ENCODE results near the gene CCL4L2. TPM values are rescaled to one million over a fixed set of nuclear protein-coding genes. Genes with fewer than 3 reads are reported as not detected.

CCL4L2 gene
- total and polyA plus RNA-seq, 3 experiments from 2014 or later = 4.9 to 562 (median 519) TPM

Other genes with a start within 250 kb of the CCL4L2 start
- gene CCL16, start 229.6 kb upstream of the CCL4L2 start, total RNA-seq = not detected
- gene CCL16, start 229.6 kb upstream of the CCL4L2 start, polyA plus RNA-seq = not detected
- not detected for gene CCL14, start 224.3 kb upstream of the CCL4L2 start, total RNA-seq
- not detected for gene CCL14, start 224.3 kb upstream of the CCL4L2 start, polyA plus RNA-seq
- not detected for gene CCL15, start 209.5 kb upstream of the CCL4L2 start, total RNA-seq
- not detected for gene CCL15, start 209.5 kb upstream of the CCL4L2 start, polyA plus RNA-seq
- under 1 TPM in 1 of 2 experiments, not detected in 1; 0.37 TPM for gene CCL23, start 193.1 kb upstream of the CCL4L2 start, total RNA-seq
- gene CCL23, start 193.1 kb upstream of the CCL4L2 start, polyA plus RNA-seq = not detected
- gene CCL18, start 146.8 kb upstream of the CCL4L2 start, total RNA-seq = not detected
- gene CCL18, start 146.8 kb upstream of the CCL4L2 start, polyA plus RNA-seq = not detected
- 1,000 to 10,000 TPM; 1,154 to 1,264 TPM for gene CCL3, start 120.9 kb upstream of the CCL4L2 start, total RNA-seq
- 2.3 TPM for gene CCL3, start 120.9 kb upstream of the CCL4L2 start, polyA plus RNA-seq
- 1,000 to 10,000 TPM; 1,703 to 1,794 TPM for gene CCL4, start 107.2 kb upstream of the CCL4L2 start, total RNA-seq
- gene CCL4, start 107.2 kb upstream of the CCL4L2 start, polyA plus RNA-seq = 161 TPM
- gene TBC1D3B, start 34.4 kb upstream of the CCL4L2 start, total RNA-seq = 1 to 10 TPM; 3.3 to 4.4 TPM
- 0.49 TPM for gene TBC1D3B, start 34.4 kb upstream of the CCL4L2 start, polyA plus RNA-seq
- gene CCL3L1, start 14.3 kb upstream of the CCL4L2 start, total RNA-seq = 100 to 1,000 TPM; 138 to 164 TPM
- 2.9 TPM for gene CCL3L1, start 14.3 kb upstream of the CCL4L2 start, polyA plus RNA-seq
- gene TBC1D3I, start 53.5 kb downstream of the CCL4L2 start, total RNA-seq = under 1 TPM; 0.20 to 0.51 TPM
- gene TBC1D3I, start 53.5 kb downstream of the CCL4L2 start, polyA plus RNA-seq = not detected
- not detected for gene TBC1D3G, start 112.8 kb downstream of the CCL4L2 start, total RNA-seq
- not detected for gene TBC1D3G, start 112.8 kb downstream of the CCL4L2 start, polyA plus RNA-seq
- not detected for gene TBC1D3H, start 177.4 kb downstream of the CCL4L2 start, total RNA-seq
- not detected for gene TBC1D3H, start 177.4 kb downstream of the CCL4L2 start, polyA plus RNA-seq